ENCODE measurements around the gene CHPF2. TPM values are rescaled to one million over a fixed set of nuclear protein-coding genes. Genes with fewer than 3 reads are reported as not detected.

The CHPF2 gene
- total RNA-seq, 4 donors from 2014 or later: 21.5 to 28.6 (median 25.4) TPM

GRCh38 chr7:151211155-151211772, 21.0 kb upstream of the CHPF2 start:
- 81% methylated on average over 3 of the region's 3 CpGs for WGBS
- no peak for TF ChIP-seq CTCF (IDR thresholded peaks at IDR 0.05)
- TF ChIP-seq POLR2AphosphoS5 (IDR thresholded peaks at IDR 0.05): no peak
- TF ChIP-seq POLR2A (IDR thresholded peaks at IDR 0.05): no peak
- no peak for TF ChIP-seq EP300 (IDR thresholded peaks at IDR 0.05)
- no peak overlapping the region for H3K27ac ChIP-seq

GRCh38 chr7:151212626-151213025, 19.7 kb upstream of the CHPF2 start:
- H3K36me3 ChIP-seq: peaks cover 52% of the 10 kb centered on the region
- 88% methylated on average over 5 of the region's 5 CpGs for WGBS
- H3K27me3 ChIP-seq: no peaks in the 10 kb centered on the region
- TF ChIP-seq POLR2AphosphoS5 (IDR thresholded peaks at IDR 0.05) (no peak), POLR2A (IDR thresholded peaks at IDR 0.05) (no peak), CTCF (IDR thresholded peaks at IDR 0.05) (no peak), EP300 (IDR thresholded peaks at IDR 0.05) (no peak)
- no peak overlapping the region for H3K4me3 ChIP-seq
- no peak overlapping the region for H3K27ac ChIP-seq
- H3K9me3 ChIP-seq: no peaks in the 10 kb centered on the region
- DNase-seq (ENCODE audit: low spot score in 2 of 2): no peak
- H3K4me1 ChIP-seq: no peaks in the 10 kb centered on the region

More at GRCh38 chr7:151211155-151211772, 21.0 kb upstream of the CHPF2 start:
- H3K27me3 ChIP-seq: no peaks in the 10 kb centered on the region
- DNase-seq (ENCODE audit: low spot score in 2 of 2): no peak
- no peaks in the 10 kb centered on the region for H3K9me3 ChIP-seq
- H3K4me1 ChIP-seq: no peaks in the 10 kb centered on the region
- no peak overlapping the region for H3K4me3 ChIP-seq
- H3K36me3 ChIP-seq: peaks cover 39% of the 10 kb centered on the region

- peaks cover 64% of the 10 kb centered on the region for H3K36me3 ChIP-seq
- 68% methylated on average over 3 of the region's 3 CpGs for WGBS
- no peaks in the 10 kb centered on the region for H3K4me1 ChIP-seq
- TF ChIP-seq EP300 (IDR thresholded peaks at IDR 0.05) (no peak), POLR2A (IDR thresholded peaks at IDR 0.05) (no peak), CTCF (IDR thresholded peaks at IDR 0.05) (no peak), POLR2AphosphoS5 (IDR thresholded peaks at IDR 0.05) (no peak)
- DNase-seq (ENCODE audit: low spot score in 2 of 2): no peak
- H3K27me3 ChIP-seq: no peaks in the 10 kb centered on the region
- H3K4me3 ChIP-seq: no peak overlapping the region
- no peaks in the 10 kb centered on the region for H3K9me3 ChIP-seq
- H3K27ac ChIP-seq: no peak overlapping the region
These were observed 18.5 kb upstream of the CHPF2 start for GRCh38 chr7:151213826-151214225.

GRCh38 chr7:151215396-151215795, 16.9 kb upstream of the CHPF2 start:
- TF ChIP-seq POLR2A (IDR thresholded peaks at IDR 0.05) (no peak), EP300 (IDR thresholded peaks at IDR 0.05) (no peak), POLR2AphosphoS5 (IDR thresholded peaks at IDR 0.05) (no peak), CTCF (IDR thresholded peaks at IDR 0.05) (no peak)
- 87% methylated on average over 5 of the region's 5 CpGs for WGBS
- Histone ChIP-seq H3K9me3 (no peaks in the 10 kb centered on the region), H3K4me1 (no peaks in the 10 kb centered on the region), H3K27me3 (no peaks in the 10 kb centered on the region), H3K36me3 (peaks cover 80% of the 10 kb centered on the region), H3K27ac (no peak overlapping the region), H3K4me3 (no peak overlapping the region)
- DNase-seq (ENCODE audit: low spot score in 2 of 2): no peak

- Histone ChIP-seq H3K9me3 (no peaks in the 10 kb centered on the region), H3K4me3 (no peak overlapping the region), H3K27me3 (no peaks in the 10 kb centered on the region), H3K27ac (no peak overlapping the region), H3K36me3 (peaks cover 99% of the 10 kb centered on the region), H3K4me1 (no peaks in the 10 kb centered on the region)
- 85% methylated on average over 8 of the region's 9 CpGs for WGBS
- DNase-seq (ENCODE audit: low spot score in 2 of 2): no peak
- TF ChIP-seq EP300 (IDR thresholded peaks at IDR 0.05) (no peak), POLR2AphosphoS5 (IDR thresholded peaks at IDR 0.05) (no peak), CTCF (IDR thresholded peaks at IDR 0.05) (no peak), POLR2A (IDR thresholded peaks at IDR 0.05) (no peak)
These were observed 14.1 kb upstream of the CHPF2 start for GRCh38 chr7:151218170-151218569.
